Epithelial cell of proximal tubule (primary cell): ENCODE measurements around the gene PRKAR1B. TPM values are rescaled to one million over a fixed set of nuclear protein-coding genes. Genes with fewer than 3 reads are reported as not detected.

Experiments
- DNase-seq: peaks from one replicate; pipeline ENCODE4 v3.0.0-alpha.2; 2011; ENCODE audit warnings: low read depth
- H3K4me3 ChIP-seq: 2 replicates; pipeline ENCODE4 v1.5.1; 2011; ENCODE audit warnings: low read depth, mild to moderate bottlenecking, low read length
- CTCF ChIP-seq: conservative IDR thresholded peaks from 2 replicates; pipeline ENCODE4 v1.5.1; 2012; ENCODE audit warnings: low read depth, mild to moderate bottlenecking, low read length
- total RNA-seq: library from RNA; depleted of rRNA; stranded (reverse); fragments of >200 nt; gene quantifications from 2 replicates; pipeline ENCODE4 v1.2.3, GENCODE V29; 2015

The PRKAR1B gene
- total RNA-seq, 1 donor from 2014 or later: 12.2 TPM

- DNase-seq: no peak
- no peak for TF ChIP-seq CTCF
- no peak overlapping the region for H3K4me3 ChIP-seq
These were observed 212.2 kb downstream of the PRKAR1B start for GRCh38 chr7:514651-515598.

GRCh38 chr7:514242-514641 lies 212.8 kb downstream of the PRKAR1B start:
- no peak for TF ChIP-seq CTCF
- no peak overlapping the region for H3K4me3 ChIP-seq
- DNase-seq: no peak

GRCh38 chr7:513521-514166 lies 213.4 kb downstream of the PRKAR1B start:
- no peak overlapping the region for H3K4me3 ChIP-seq
- no peak for TF ChIP-seq CTCF
- DNase-seq: no peak

- no peak for TF ChIP-seq CTCF
- no peak overlapping the region for H3K4me3 ChIP-seq
- DNase-seq: no peak
These were observed 214.4 kb downstream of the PRKAR1B start for GRCh38 chr7:512541-513311.

- DNase-seq: no peak
- H3K4me3 ChIP-seq: no peak overlapping the region
- TF ChIP-seq CTCF: no peak
These were observed 215.0 kb downstream of the PRKAR1B start for GRCh38 chr7:512146-512510.

GRCh38 chr7:511476-512145 lies 215.5 kb downstream of the PRKAR1B start:
- no peak overlapping the region for H3K4me3 ChIP-seq
- no peak for DNase-seq
- no peak for TF ChIP-seq CTCF
